ENCODE results near the gene ADK. TPM values are rescaled to one million over a fixed set of nuclear protein-coding genes. Genes with fewer than 3 reads are reported as not detected.

The ADK gene
- total RNA-seq, 3 donors from 2014 or later (not counting 1 experiment from before 2014, with no cell fraction given), result 13.4 to 16.1 (median 14.1) TPM

- Histone ChIP-seq H3K36me3 (ENCODE audit: control insufficient read depth, insufficient read depth, low read length) (no peaks in the 10 kb centered on the region), H3K27me3 (ENCODE audit: control insufficient read depth, insufficient read depth, low read length) (no peaks in the 10 kb centered on the region), H3K9me3 (ENCODE audit: control insufficient read depth, insufficient read depth, low read length) (no peaks in the 10 kb centered on the region), H3K4me1 (ENCODE audit: control insufficient read depth, insufficient read depth, low read length) (no peaks in the 10 kb centered on the region), H3K27ac (ENCODE audit: low read length) (no peak overlapping the region), H3K4me3 (ENCODE audit: low read length) (no peak overlapping the region)
- ATAC-seq (no peak), DNase-seq (no peak)
- H3K9me3 Mint-ChIP-seq, result no peaks in the 10 kb centered on the region
- no peak overlapping the region for H3K4me3 Mint-ChIP-seq
- no peaks in the 10 kb centered on the region for H3K4me1 Mint-ChIP-seq
- no peaks in the 10 kb centered on the region for H3K36me3 Mint-ChIP-seq
- TF ChIP-seq CTCF (IDR thresholded peaks at IDR 0.05), result no peak
- intact Hi-C loops (cut with micrococcal nuclease), result no loop called here
- WGBS (ENCODE audit: insufficient coverage), result no CpG with 5 or more reads among the region's 1 CpG
- no peaks in the 10 kb centered on the region for H3K27me3 Mint-ChIP-seq (ENCODE audit: low read depth in 2 of 2)
- no peak overlapping the region for H3K27ac Mint-ChIP-seq
Measured at GRCh38 chr10:74417397-74417796, 266.4 kb downstream of the ADK start.

- Mint-ChIP-seq H3K36me3 (no peaks in the 10 kb centered on the region), H3K27ac (no peak overlapping the region), H3K27me3 (ENCODE audit: low read depth in 2 of 2) (no peaks in the 10 kb centered on the region), H3K4me3 (no peak overlapping the region), H3K9me3 (no peaks in the 10 kb centered on the region), H3K4me1 (no peaks in the 10 kb centered on the region)
- H3K9me3 ChIP-seq (ENCODE audit: control insufficient read depth, insufficient read depth, low read length), result no peaks in the 10 kb centered on the region
- ATAC-seq (no peak), DNase-seq (no peak)
- no peaks in the 10 kb centered on the region for H3K36me3 ChIP-seq (ENCODE audit: control insufficient read depth, insufficient read depth, low read length)
- no peak for TF ChIP-seq CTCF (IDR thresholded peaks at IDR 0.05)
- no peaks in the 10 kb centered on the region for H3K27me3 ChIP-seq (ENCODE audit: control insufficient read depth, insufficient read depth, low read length)
- intact Hi-C loops (cut with micrococcal nuclease), result no loop called here
- no peak overlapping the region for H3K4me3 ChIP-seq (ENCODE audit: low read length)
- 90% methylated on average over 3 of the region's 4 CpGs for WGBS (ENCODE audit: insufficient coverage)
- no peak overlapping the region for H3K27ac ChIP-seq (ENCODE audit: low read length)
- H3K4me1 ChIP-seq (ENCODE audit: control insufficient read depth, insufficient read depth, low read length), result no peaks in the 10 kb centered on the region
Measured at GRCh38 chr10:74418285-74418872, 267.4 kb downstream of the ADK start.

DNA sequence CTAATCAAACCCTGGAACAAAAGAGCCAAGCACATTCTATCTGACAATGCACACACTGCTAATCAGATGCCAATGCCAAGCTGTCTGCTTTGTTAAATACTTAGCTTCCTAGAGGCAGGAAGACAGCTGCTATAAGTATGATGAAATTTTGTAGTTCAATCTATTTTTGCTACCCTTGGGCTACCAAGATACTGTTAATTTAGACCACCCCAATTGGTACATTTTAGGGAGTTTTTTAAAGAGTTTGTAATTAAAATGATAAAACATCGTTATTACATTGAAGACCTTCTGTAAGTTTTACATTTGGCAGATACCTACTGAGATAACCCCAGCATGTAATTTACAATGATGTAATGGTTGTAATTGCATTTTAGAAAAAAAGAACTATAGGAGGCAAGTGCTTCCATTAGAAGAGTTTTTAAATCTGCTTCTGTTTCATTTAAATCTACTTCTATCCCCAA is 268.5 kb downstream of the ADK start:
- Histone ChIP-seq H3K36me3 (ENCODE audit: control insufficient read depth, insufficient read depth, low read length) (no peaks in the 10 kb centered on the region), H3K9me3 (ENCODE audit: control insufficient read depth, insufficient read depth, low read length) (no peaks in the 10 kb centered on the region), H3K27ac (ENCODE audit: low read length) (no peak overlapping the region), H3K4me3 (ENCODE audit: low read length) (no peak overlapping the region), H3K27me3 (ENCODE audit: control insufficient read depth, insufficient read depth, low read length) (no peaks in the 10 kb centered on the region), H3K4me1 (ENCODE audit: control insufficient read depth, insufficient read depth, low read length) (no peaks in the 10 kb centered on the region)
- no peak overlapping the region for H3K27ac Mint-ChIP-seq
- WGBS (ENCODE audit: insufficient coverage), result no CpG with 5 or more reads among the region's 1 CpG
- ATAC-seq (no peak), DNase-seq (no peak)
- TF ChIP-seq CTCF (IDR thresholded peaks at IDR 0.05), result no peak
- H3K9me3 Mint-ChIP-seq, result no peaks in the 10 kb centered on the region
- H3K36me3 Mint-ChIP-seq, result no peaks in the 10 kb centered on the region
- no peaks in the 10 kb centered on the region for H3K27me3 Mint-ChIP-seq (ENCODE audit: low read depth in 2 of 2)
- H3K4me3 Mint-ChIP-seq, result no peak overlapping the region
- H3K4me1 Mint-ChIP-seq, result no peaks in the 10 kb centered on the region
- intact Hi-C loops (cut with micrococcal nuclease), result no loop called here

- no CpG with 5 or more reads among the region's 2 CpGs for WGBS (ENCODE audit: insufficient coverage)
- H3K27ac Mint-ChIP-seq, result no peak overlapping the region
- H3K27ac ChIP-seq (ENCODE audit: low read length), result no peak overlapping the region
- no peaks in the 10 kb centered on the region for H3K9me3 ChIP-seq (ENCODE audit: control insufficient read depth, insufficient read depth, low read length)
- no peaks in the 10 kb centered on the region for H3K27me3 Mint-ChIP-seq (ENCODE audit: low read depth in 2 of 2)
- H3K4me3 ChIP-seq (ENCODE audit: low read length), result no peak overlapping the region
- H3K9me3 Mint-ChIP-seq, result no peaks in the 10 kb centered on the region
- no peaks in the 10 kb centered on the region for H3K36me3 ChIP-seq (ENCODE audit: control insufficient read depth, insufficient read depth, low read length)
- ATAC-seq (peak; percentile 49 to 59 (median 57)), DNase-seq (peak in 1 of 2 donors; percentile 63)
- intact Hi-C loops (cut with micrococcal nuclease), result loop anchor here (1.0 to 2.0 kb wide), 2 partner anchors 599 to 681 kb away; no protein-coding TSS in a partner anchor
- no peak overlapping the region for H3K4me3 Mint-ChIP-seq
- no peaks in the 10 kb centered on the region for H3K4me1 ChIP-seq (ENCODE audit: control insufficient read depth, insufficient read depth, low read length)
- H3K36me3 Mint-ChIP-seq, result no peaks in the 10 kb centered on the region
- H3K27me3 ChIP-seq (ENCODE audit: control insufficient read depth, insufficient read depth, low read length), result no peaks in the 10 kb centered on the region
- TF ChIP-seq CTCF (IDR thresholded peaks at IDR 0.05), result peak; percentile 69
- no peaks in the 10 kb centered on the region for H3K4me1 Mint-ChIP-seq
Measured at GRCh38 chr10:74419958-74420375, 268.9 kb downstream of the ADK start.
